ENCODE measurements around the gene NINL. TPM values are rescaled to one million over a fixed set of nuclear protein-coding genes. Genes with fewer than 3 reads are reported as not detected.

Gene NINL
- total and polyA plus RNA-seq, 2 of the 4 experiments (the other 2 are of a cell fraction): 3.0 to 10.4 TPM

DNA sequence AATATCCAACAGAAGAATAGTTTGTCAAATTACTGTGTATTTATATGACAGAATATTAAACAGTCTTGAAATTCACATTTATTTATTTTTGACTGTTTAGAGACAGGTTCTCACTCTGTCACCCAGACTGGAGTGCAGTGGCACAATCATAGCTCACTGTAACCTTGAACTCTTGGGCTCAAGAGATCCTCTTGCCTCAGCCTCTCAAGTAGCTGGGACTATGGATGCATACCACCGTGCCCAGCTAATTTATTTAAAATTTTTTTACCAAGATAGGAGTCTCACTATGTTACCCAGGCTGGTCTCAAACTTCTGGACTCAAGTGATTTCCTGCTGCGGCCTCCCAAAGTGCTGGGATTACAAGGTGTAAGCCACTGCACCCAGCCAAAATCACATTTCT, 57.4 kb downstream of the NINL start:
- no peak overlapping the region for H2BK15ac ChIP-seq (ENCODE audit: low read depth, low read length)
- H2BK5ac ChIP-seq (ENCODE audit: low read depth, low read length, poor library complexity, severe bottlenecking): no peak overlapping the region
- H4K8ac ChIP-seq (ENCODE audit: low read depth in 2 of 2, low read length in 2 of 2): no peak overlapping the region
- no peak overlapping the region for H3K56ac ChIP-seq (ENCODE audit: extremely low read depth, insufficient read depth, low read length)
- TF ChIP-seq, protein P1, sequence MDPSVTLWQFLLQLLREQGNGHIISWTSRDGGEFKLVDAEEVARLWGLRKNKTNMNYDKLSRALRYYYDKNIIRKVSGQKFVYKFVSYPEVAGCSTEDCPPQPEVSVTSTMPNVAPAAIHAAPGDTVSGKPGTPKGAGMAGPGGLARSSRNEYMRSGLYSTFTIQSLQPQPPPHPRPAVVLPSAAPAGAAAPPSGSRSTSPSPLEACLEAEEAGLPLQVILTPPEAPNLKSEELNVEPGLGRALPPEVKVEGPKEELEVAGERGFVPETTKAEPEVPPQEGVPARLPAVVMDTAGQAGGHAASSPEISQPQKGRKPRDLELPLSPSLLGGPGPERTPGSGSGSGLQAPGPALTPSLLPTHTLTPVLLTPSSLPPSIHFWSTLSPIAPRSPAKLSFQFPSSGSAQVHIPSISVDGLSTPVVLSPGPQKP (IDR thresholded peaks at IDR 0.05; ENCODE audit: borderline replicate concordance, low read depth, low read length): no peak
- no peak for TF ChIP-seq BHLHE40 (IDR thresholded peaks at IDR 0.05; ENCODE audit: low read depth, low read length)
- H3K18ac ChIP-seq (ENCODE audit: low read depth, low read length): no peak overlapping the region
- ATAC-seq (ENCODE audit: low read depth) (no peak), DNase-seq (no peak)
- H4K5ac ChIP-seq (ENCODE audit: low read depth, low read length): no peak overlapping the region
- in situ Hi-C loops (cut with MboI; ENCODE audit: low sequenced_read_pairs) (loop anchor here (25.0 kb wide), 1 partner anchor 216 kb away; no protein-coding TSS in a partner anchor), dilution Hi-C loops (cut with HindIII; ENCODE audit: low sequenced_read_pairs, unreplicated experiment) (no loop called here), intact Hi-C loops (cut with micrococcal nuclease) (no loop called here)
- no peak overlapping the region for H2AFZ ChIP-seq (replicated peaks; ENCODE audit: low read length, poor library complexity)
- no peak overlapping the region for H2BK20ac ChIP-seq (ENCODE audit: low read depth, low read length)
- peaks cover 13% of the 10 kb centered on the region for H3K4me1 ChIP-seq (ENCODE audit: control insufficient read depth, insufficient read depth, low read length)
- peaks cover 41% of the 10 kb centered on the region for H4K20me1 ChIP-seq (ENCODE audit: insufficient read depth, low read length)
- no peak overlapping the region for H2AK9ac ChIP-seq (replicated peaks; ENCODE audit: low read depth, low read length, poor library complexity)
- no peak overlapping the region for H3K27ac ChIP-seq (ENCODE audit: insufficient read depth, low read length)
- no peak overlapping the region for H2BK120ac ChIP-seq (ENCODE audit: low read depth, low read length)
- no peak overlapping the region for H3K23ac ChIP-seq (ENCODE audit: low read depth, low read length)
- H3K9ac ChIP-seq (ENCODE audit: low read depth, low read length): no peak overlapping the region
- no peak overlapping the region for H2AK5ac ChIP-seq (ENCODE audit: low read depth, low read length)
- ChIA-PET CTCF (no interaction called here), POLR2A (ENCODE audit: unreplicated experiment) (interaction anchor here (0.6 kb wide), 1 partner anchor 55 kb away, joined by 3 read pairs; no protein-coding TSS in a partner anchor)
- H3K27me3 ChIP-seq (ENCODE audit: control insufficient read depth, insufficient read depth, low read length): no peaks in the 10 kb centered on the region
- no peak overlapping the region for H3K4me2 ChIP-seq (ENCODE audit: low read depth, low read length)
- H3K9me3 ChIP-seq (ENCODE audit: control insufficient read depth, insufficient read depth, low read length): no peaks in the 10 kb centered on the region
- peaks cover 0 to 46% of the 10 kb centered on the region in 2 experiments; a peak in 2 of 4 replicates for H3K79me1 ChIP-seq (ENCODE audit: low read depth in 1 of 2, low read length in 2 of 2)
- peaks cover 17% of the 10 kb centered on the region for H3K9me1 ChIP-seq (ENCODE audit: insufficient read depth, low read length)
- no peak overlapping the region for H3K14ac ChIP-seq (replicated peaks; ENCODE audit: low read depth, low read length)
- no peak overlapping the region for H4K91ac ChIP-seq (ENCODE audit: insufficient read depth, low read depth, low read length)
- peaks cover 5% of the 10 kb centered on the region for H3K36me3 ChIP-seq (ENCODE audit: control insufficient read depth, insufficient read depth, low read length)
- no peak overlapping the region for H3K4me3 ChIP-seq (ENCODE audit: insufficient read depth, low read depth, low read length)
- no CpG with 5 or more reads among the region's 2 CpGs for WGBS, 2 experiments (ENCODE audit: extremely low coverage in 2 of 2, insufficient read length in 1 of 2)
- H3K4ac ChIP-seq (ENCODE audit: low read depth, low read length): no peak overlapping the region
- BruUV-seq (replicated peaks): no TSS peak
